Lower leg skin (tissue), 4 donors: Measurements from ENCODE around the gene UPK1B. TPM values are rescaled to one million over a fixed set of nuclear protein-coding genes. Genes with fewer than 3 reads are reported as not detected.

Source experiments
- DNase-seq, 2 donors: peaks; one replicate each; pipeline ENCODE4 v3.0.0-alpha.2; 2019; ENCODE audit warnings: low spot score in 2 of 2
- H3K4me3 ChIP-seq: fragments of 200-600 bp; sonication (generic); 2 replicates; pipeline ENCODE4 v1.5.1; 2017; ENCODE audit warnings: mild to moderate bottlenecking, low read depth; ENCODE audit not compliant: poor library complexity, severe bottlenecking
- CTCF ChIP-seq, 3 donors: fragments of 450-650 bp; IDR thresholded peaks; one replicate each; pipeline ENCODE4 v1.5.1; 2016; ENCODE audit warnings: antibody characterized with exemption in 3 of 3, mild to moderate bottlenecking in 3 of 3, moderate library complexity in 2 of 3
- POLR2A ChIP-seq, 2 donors: fragments of 450-650 bp; IDR thresholded peaks; one replicate each; pipeline ENCODE4 v1.6.1; 2016 to 2017; ENCODE audit warnings: antibody characterized with exemption in 2 of 2, mild to moderate bottlenecking in 1 of 2, moderate library complexity in 1 of 2
- WGBS, 2 donors: methylation state at CpG; one replicate each; pipeline ENCODE4 v1.1.5; 2018; 5-methylcytosine and 5-hydroxymethylcytosine counted together
- intact Hi-C: fragments of 100-400 bp; cut with DNase I; formaldehyde crosslinking; loops from one replicate; pipeline ENCODE4 v1.15.0; 2023; ENCODE audit warnings: low total_unique reads
- total RNA-seq, 4 donors: library from RNA; depleted of rRNA; stranded (reverse); fragments of >200 nt; gene quantifications; one replicate each; pipeline ENCODE4 v1.1.0, GENCODE V29; 2016

Gene UPK1B
- total RNA-seq, 4 donors from 2014 or later, result 0.15 to 2.5 (median 1.8) TPM

DNA sequence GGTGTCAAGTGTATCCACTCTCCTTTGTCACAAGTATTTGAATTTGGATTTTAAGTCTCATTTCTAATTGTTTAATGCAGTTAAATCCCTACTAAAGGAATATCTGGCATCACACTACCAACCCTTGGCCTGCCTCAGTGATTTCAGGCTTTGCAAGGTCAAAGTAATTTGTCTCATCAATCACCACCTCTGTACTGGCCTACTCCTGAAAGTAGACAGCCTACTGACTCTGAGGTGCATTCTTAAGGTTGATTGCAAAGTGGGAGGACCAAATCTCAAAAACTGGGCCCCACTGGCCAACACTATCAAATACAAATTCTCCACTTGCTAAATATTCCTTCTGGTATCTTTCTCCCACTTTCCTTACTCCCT lies 28.3 kb upstream of the UPK1B start:
- TF ChIP-seq CTCF (IDR thresholded peaks at IDR 0.05) (no peak), POLR2A (IDR thresholded peaks at IDR 0.05) (no peak)
- intact Hi-C loops, result no loop called here

DNA sequence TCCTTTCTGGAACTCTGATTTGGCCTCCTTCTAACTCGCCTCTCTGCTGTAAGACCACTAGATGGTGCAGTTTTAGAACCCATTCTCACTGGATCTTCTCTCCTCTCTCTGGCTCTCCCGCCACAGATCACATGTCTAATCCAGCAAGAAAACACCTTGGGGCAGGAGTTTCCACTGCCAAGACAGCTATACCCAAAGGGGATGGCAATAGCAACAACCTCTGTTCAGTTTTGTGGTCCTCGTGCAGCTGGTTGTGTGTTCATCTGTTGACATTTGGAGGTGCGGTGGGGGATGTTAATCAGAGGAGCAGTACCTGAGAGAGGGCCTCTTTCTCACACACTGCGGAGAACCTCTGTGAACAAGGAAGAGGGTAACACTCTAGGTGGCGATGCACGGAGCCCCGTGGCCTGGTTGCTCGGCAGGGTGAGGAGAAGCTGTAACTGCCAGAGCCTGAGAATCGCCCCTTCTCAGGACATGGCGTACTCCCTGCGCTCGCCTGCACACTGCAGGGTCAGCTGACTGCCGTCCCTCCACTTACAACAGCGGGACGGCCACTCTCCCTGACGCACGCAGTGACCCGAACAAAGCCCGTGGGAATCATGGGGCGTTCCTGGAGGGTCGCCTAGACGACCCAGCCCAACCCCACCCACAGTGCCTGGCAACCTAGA lies 27.8 kb upstream of the UPK1B start, which contains the start of gene TEX55:
Gene TEX55, plus strand, starts transcription at position 666 of the 668 bp plus-strand sequence. CDS start 25 bp downstream, outside the sequence.
- TF ChIP-seq POLR2A (IDR thresholded peaks at IDR 0.05), result no peak
- TF ChIP-seq CTCF (IDR thresholded peaks at IDR 0.05), result no peak
- 79 to 82% methylated on average over 21 to 23 of the region's 23 CpGs for WGBS, 2 donors

More for the DNA sequence above, 28.3 kb upstream of the UPK1B start:
- H3K4me3 ChIP-seq, result no peak overlapping the region
- DNase-seq, result no peak

GRCh38 chr3:119146578-119147375 lies 26.6 kb upstream of the UPK1B start:
- intact Hi-C loops, result no loop called here
- no peak overlapping the region for H3K4me3 ChIP-seq
- DNase-seq, result peak in 1 of 2 donors; percentile 75
- TF ChIP-seq CTCF (IDR thresholded peaks at IDR 0.05) (no peak), POLR2A (IDR thresholded peaks at IDR 0.05) (no peak)
- 89% methylated on average over 15 of the region's 15 CpGs for WGBS, 2 donors

More for the DNA sequence above, 27.8 kb upstream of the UPK1B start, which contains the start of gene TEX55:
- intact Hi-C loops, result no loop called here
- DNase-seq, result peak in 1 of 2 donors; percentile 59
- H3K4me3 ChIP-seq, result no peak within 1 kb of the TSS

DNA sequence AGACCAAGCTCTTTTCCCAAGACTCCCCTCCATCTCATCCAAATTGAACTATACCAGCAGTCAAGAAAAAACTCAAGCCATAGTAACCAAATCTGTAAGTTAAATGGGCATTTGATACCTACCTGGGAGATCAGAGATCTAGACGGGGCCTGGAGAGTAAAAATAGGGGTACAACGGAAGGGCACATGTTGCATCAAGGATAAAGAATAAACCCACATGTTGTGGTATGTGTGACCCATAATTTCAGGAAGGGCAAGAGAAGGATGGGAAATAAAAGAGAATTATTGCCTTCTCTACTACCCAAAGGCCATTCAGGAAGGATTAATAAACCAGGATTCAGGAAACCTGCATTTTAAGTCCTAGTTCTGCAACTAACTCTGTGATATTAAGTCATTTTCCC lies 25.9 kb upstream of the UPK1B start:
- TF ChIP-seq CTCF (IDR thresholded peaks at IDR 0.05), result no peak
- TF ChIP-seq POLR2A (IDR thresholded peaks at IDR 0.05), result no peak
- no peak overlapping the region for H3K4me3 ChIP-seq
- DNase-seq, result no peak
- intact Hi-C loops, result no loop called here
- 42 to 46% methylated on average over 2 of the region's 2 CpGs for WGBS, 2 donors

GRCh38 chr3:119148493-119149180 lies 24.8 kb upstream of the UPK1B start:
- 91 to 94% methylated on average over 2 of the region's 2 CpGs for WGBS, 2 donors
- DNase-seq, result no peak
- intact Hi-C loops, result no loop called here
- no peak overlapping the region for H3K4me3 ChIP-seq
- TF ChIP-seq POLR2A (IDR thresholded peaks at IDR 0.05) (no peak), CTCF (IDR thresholded peaks at IDR 0.05) (no peak)
